Panc1 (cell line): ENCODE results near the gene ANHX. TPM values are rescaled to one million over a fixed set of nuclear protein-coding genes. Genes with fewer than 3 reads are reported as not detected.

ENCODE experiments used
- ATAC-seq: fragments of 200-7000 bp; cut with Tn5 transposase; 2 replicates; pipeline ENCODE4 v1.9.1; 2020; ENCODE audit warnings: mild to moderate bottlenecking, moderate library complexity
- BruUV-seq: library from RNA; stranded (reverse); fragments of 400-500 nt; replicated peaks from 2 replicates; lab custom pipeline; 2021; lab: Mats Ljungman, UMichigan
- CTCF ChIA-PET: fragments of 300-600 bp; sonication (Branson Sonifier 250); formaldehyde crosslinking; loops from one replicate; lab custom pipeline; 2022; ENCODE audit warnings: antibody characterized with exemption; lab: Charles Lee
- POLR2A ChIA-PET: fragments of 300-600 bp; sonication (Branson Sonifier 250); formaldehyde crosslinking; loops from one replicate; lab custom pipeline; 2022; ENCODE audit warnings: antibody characterized with exemption; lab: Charles Lee
- DNase-seq: peaks from one replicate; pipeline ENCODE4 v3.0.0-alpha.2; 2010; ENCODE audit warnings: low read depth, low spot score
- H3K27ac ChIP-seq: 2 replicates; pipeline ENCODE4 v1.5.1; 2011; ENCODE audit warnings: mild to moderate bottlenecking, low read length, inconsistent platforms
- H3K27me3 ChIP-seq: fragments of 200-500 bp; sonication (Bioruptor generic); 2 replicates; pipeline ENCODE4 v1.6.0; 2014; ENCODE audit warnings: low read length, inconsistent platforms; ENCODE audit not compliant: control insufficient read depth, insufficient read depth
- H3K36me3 ChIP-seq: fragments of 200-500 bp; sonication (Bioruptor generic); 2 replicates; pipeline ENCODE4 v1.5.1; 2014; ENCODE audit warnings: inconsistent platforms, mild to moderate bottlenecking, low read length, moderate library complexity; ENCODE audit not compliant: control insufficient read depth, insufficient read depth
- H3K4me1 ChIP-seq: 2 replicates; pipeline ENCODE4 v1.5.1; 2011; ENCODE audit warnings: inconsistent platforms, mild to moderate bottlenecking, low read length, moderate library complexity; ENCODE audit not compliant: control insufficient read depth, insufficient read depth
- H3K4me3 ChIP-seq, 2 experiments: 2 replicates each; pipeline ENCODE4 v1.5.1; 2011 to 2012; ENCODE audit warnings: low read depth in 2 of 2, low read length in 2 of 2, mild to moderate bottlenecking in 2 of 2, inconsistent platforms in 1 of 2, moderate library complexity in 1 of 2
- H3K9me3 ChIP-seq: fragments of 200-500 bp; sonication (Bioruptor generic); 2 replicates; pipeline ENCODE4 v1.5.1; 2014; ENCODE audit warnings: low read depth, mild to moderate bottlenecking, inconsistent platforms, low read length, moderate library complexity; ENCODE audit not compliant: control insufficient read depth, insufficient read depth
- POLR2AphosphoS5 ChIP-seq: IDR thresholded peaks from 2 replicates; pipeline ENCODE4 v1.6.1; 2012; ENCODE audit warnings: mild to moderate bottlenecking, low read depth, low read length, moderate library complexity
- SIN3A ChIP-seq: IDR thresholded peaks from 2 replicates; pipeline ENCODE4 v1.6.1; 2012; ENCODE audit warnings: low read depth, mild to moderate bottlenecking, low read length, moderate library complexity, borderline replicate concordance; ENCODE audit not compliant: insufficient read depth
- TCF7L2 ChIP-seq: IDR thresholded peaks from 2 replicates; pipeline ENCODE4 v1.6.1; 2011; ENCODE audit warnings: mild to moderate bottlenecking, low read depth, low read length, inconsistent platforms
- in situ Hi-C: cut with HindIII; loops from 2 replicates; pipeline ENCODE4 v1.10.0; 2016; ENCODE audit warnings: low sequenced_read_pairs, low pct_unique_long_range_greater_than_20kb
- intact Hi-C: fragments of 100-400 bp; cut with micrococcal nuclease; formaldehyde crosslinking; loops from one replicate; pipeline ENCODE4 v1.10.0; 2022; ENCODE audit not compliant: unreplicated experiment
- total RNA-seq: library from RNA; stranded (reverse); gene quantifications from one replicate; pipeline ENCODE4 v1.2.1, GENCODE V29; 2021; ENCODE audit not compliant: unreplicated experiment
- TF ChIP-seq, protein P1 (sequence below), 2 experiments: IDR thresholded peaks; 2 replicates each; pipeline ENCODE4 v1.6.1; 2011 to 2012; ENCODE audit warnings: low read depth in 2 of 2, control low read depth in 1 of 2, low read length in 1 of 2, mild to moderate bottlenecking in 1 of 2, moderate library complexity in 1 of 2; ENCODE audit not compliant: insufficient read depth in 1 of 2
- TF ChIP-seq, protein P2 (sequence below): fragments of 450-650 bp; IDR thresholded peaks from 2 replicates; pipeline ENCODE4 v1.5.1; 2017; ENCODE audit warnings: mild to moderate bottlenecking

Gene ANHX
- total RNA-seq, 1 experiment from 2014 or later = not detected

DNA sequence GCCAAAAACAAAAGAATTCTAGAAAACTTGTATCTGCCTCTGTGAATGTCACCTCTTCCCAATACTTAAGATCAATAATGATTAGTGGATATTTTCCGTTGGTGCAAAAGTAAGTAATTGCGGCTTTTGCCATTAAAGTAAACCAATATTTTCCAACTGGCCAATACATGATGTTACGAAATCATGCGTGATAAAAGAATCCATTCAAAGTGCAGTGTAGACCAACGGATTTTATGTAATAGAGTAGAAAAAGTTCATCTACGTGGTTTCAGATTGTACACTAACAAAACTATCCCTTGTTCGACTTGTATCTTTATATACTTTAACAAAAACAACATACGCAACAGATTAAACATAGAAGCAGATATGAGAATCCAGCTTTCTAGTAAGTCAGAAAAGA, 55.0 kb downstream of the ANHX start:
- H3K27ac ChIP-seq = peak overlapping the region; percentile 86; the same call in 1 of the 2 replicates
- DNase-seq (no peak), ATAC-seq (no peak)
- BruUV-seq = no TSS peak
- no peaks in the 10 kb centered on the region for H3K4me1 ChIP-seq
- POLR2A ChIA-PET = no interaction called here
- peaks cover 52% of the 10 kb centered on the region for H3K9me3 ChIP-seq
- in situ Hi-C loops = no loop called here
- intact Hi-C loops = no loop called here
- H3K27me3 ChIP-seq = no peaks in the 10 kb centered on the region
- CTCF ChIA-PET = no interaction called here
- peak overlapping the region in 1 of 2 experiments; percentile 92; a peak in 2 of 4 replicates for H3K4me3 ChIP-seq
- TF ChIP-seq SIN3A (no peak), TCF7L2 (no peak), POLR2AphosphoS5 (no peak)
- TF ChIP-seq, protein P1, sequence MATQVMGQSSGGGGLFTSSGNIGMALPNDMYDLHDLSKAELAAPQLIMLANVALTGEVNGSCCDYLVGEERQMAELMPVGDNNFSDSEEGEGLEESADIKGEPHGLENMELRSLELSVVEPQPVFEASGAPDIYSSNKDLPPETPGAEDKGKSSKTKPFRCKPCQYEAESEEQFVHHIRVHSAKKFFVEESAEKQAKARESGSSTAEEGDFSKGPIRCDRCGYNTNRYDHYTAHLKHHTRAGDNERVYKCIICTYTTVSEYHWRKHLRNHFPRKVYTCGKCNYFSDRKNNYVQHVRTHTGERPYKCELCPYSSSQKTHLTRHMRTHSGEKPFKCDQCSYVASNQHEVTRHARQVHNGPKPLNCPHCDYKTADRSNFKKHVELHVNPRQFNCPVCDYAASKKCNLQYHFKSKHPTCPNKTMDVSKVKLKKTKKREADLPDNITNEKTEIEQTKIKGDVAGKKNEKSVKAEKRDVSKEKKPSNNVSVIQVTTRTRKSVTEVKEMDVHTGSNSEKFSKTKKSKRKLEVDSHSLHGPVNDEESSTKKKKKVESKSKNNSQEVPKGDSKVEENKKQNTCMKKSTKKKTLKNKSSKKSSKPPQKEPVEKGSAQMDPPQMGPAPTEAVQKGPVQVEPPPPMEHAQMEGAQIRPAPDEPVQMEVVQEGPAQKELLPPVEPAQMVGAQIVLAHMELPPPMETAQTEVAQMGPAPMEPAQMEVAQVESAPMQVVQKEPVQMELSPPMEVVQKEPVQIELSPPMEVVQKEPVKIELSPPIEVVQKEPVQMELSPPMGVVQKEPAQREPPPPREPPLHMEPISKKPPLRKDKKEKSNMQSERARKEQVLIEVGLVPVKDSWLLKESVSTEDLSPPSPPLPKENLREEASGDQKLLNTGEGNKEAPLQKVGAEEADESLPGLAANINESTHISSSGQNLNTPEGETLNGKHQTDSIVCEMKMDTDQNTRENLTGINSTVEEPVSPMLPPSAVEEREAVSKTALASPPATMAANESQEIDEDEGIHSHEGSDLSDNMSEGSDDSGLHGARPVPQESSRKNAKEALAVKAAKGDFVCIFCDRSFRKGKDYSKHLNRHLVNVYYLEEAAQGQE (IDR thresholded peaks at IDR 0.05; ENCODE audit: insufficient read depth in 1 of 2, low read depth in 2 of 2, low read length in 1 of 2) = no peak
- TF ChIP-seq, protein P2, sequence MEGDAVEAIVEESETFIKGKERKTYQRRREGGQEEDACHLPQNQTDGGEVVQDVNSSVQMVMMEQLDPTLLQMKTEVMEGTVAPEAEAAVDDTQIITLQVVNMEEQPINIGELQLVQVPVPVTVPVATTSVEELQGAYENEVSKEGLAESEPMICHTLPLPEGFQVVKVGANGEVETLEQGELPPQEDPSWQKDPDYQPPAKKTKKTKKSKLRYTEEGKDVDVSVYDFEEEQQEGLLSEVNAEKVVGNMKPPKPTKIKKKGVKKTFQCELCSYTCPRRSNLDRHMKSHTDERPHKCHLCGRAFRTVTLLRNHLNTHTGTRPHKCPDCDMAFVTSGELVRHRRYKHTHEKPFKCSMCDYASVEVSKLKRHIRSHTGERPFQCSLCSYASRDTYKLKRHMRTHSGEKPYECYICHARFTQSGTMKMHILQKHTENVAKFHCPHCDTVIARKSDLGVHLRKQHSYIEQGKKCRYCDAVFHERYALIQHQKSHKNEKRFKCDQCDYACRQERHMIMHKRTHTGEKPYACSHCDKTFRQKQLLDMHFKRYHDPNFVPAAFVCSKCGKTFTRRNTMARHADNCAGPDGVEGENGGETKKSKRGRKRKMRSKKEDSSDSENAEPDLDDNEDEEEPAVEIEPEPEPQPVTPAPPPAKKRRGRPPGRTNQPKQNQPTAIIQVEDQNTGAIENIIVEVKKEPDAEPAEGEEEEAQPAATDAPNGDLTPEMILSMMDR = no peak
- no peaks in the 10 kb centered on the region for H3K36me3 ChIP-seq

DNA sequence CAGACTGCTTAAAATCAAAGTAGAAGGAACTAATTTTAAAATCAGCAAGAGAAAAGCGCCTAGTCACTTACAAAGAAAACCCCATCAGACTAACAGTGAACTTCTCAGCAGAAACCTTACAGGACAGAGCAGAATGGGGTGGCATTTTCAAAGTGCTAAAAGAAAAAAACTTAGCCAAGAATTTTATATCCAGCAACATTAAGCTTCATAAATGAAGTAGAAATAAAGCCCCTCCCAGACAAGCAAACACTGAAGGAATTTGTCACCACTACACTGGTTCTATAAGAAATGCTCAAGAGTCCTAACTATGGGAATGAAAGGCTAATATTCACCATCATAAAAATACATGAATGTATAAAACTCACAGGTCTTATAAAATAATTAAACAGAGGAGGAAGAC, 60.8 kb downstream of the ANHX start:
- no peak overlapping the region for H3K27ac ChIP-seq
- in situ Hi-C loops (no loop called here), intact Hi-C loops (no loop called here)
- TF ChIP-seq SIN3A (no peak), POLR2AphosphoS5 (no peak), TCF7L2 (no peak)
- TF ChIP-seq, protein P1 (IDR thresholded peaks at IDR 0.05; ENCODE audit: insufficient read depth in 1 of 2, low read depth in 2 of 2, low read length in 1 of 2) = no peak
- TF ChIP-seq, protein P2 = no peak
- no peak for ATAC-seq
- BruUV-seq = no TSS peak
- H3K36me3 ChIP-seq = no peaks in the 10 kb centered on the region
- CTCF ChIA-PET = no interaction called here
- H3K4me3 ChIP-seq = no peak overlapping the region
- POLR2A ChIA-PET = no interaction called here
- no peaks in the 10 kb centered on the region for H3K4me1 ChIP-seq
- H3K27me3 ChIP-seq = no peaks in the 10 kb centered on the region
- peaks cover 31% of the 10 kb centered on the region; the same call in 1 of the 2 replicates for H3K9me3 ChIP-seq
- no peak for DNase-seq
